Measurements from ENCODE around the gene GIN1. TPM values are rescaled to one million over a fixed set of nuclear protein-coding genes. Genes with fewer than 3 reads are reported as not detected.
A peak's percentile ranks its signal among the peaks of the same experiment; 100 is the strongest.

Gene GIN1, protein sequence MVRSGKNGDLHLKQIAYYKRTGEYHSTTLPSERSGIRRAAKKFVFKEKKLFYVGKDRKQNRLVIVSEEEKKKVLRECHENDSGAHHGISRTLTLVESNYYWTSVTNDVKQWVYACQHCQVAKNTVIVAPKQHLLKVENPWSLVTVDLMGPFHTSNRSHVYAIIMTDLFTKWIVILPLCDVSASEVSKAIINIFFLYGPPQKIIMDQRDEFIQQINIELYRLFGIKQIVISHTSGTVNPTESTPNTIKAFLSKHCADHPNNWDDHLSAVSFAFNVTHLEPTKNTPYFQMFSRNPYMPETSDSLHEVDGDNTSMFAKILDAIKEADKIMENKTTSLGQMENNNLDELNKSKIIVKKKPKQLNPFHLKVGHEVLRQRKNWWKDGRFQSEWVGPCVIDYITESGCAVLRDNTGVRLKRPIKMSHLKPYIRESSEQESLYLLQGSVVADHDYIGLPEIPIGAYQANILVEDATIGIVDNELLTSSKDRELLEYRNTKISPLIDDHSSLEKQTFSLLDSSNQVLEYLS
- total RNA-seq (2021) (5.7 to 7.0 TPM (median 6.7 TPM) in 3 replicates), Bru-seq, nascent RNA (percentile 77 among the genes with signal in this experiment)
- long read RNA-seq, experiment 1, transcript GIN1-201 (8 exons, 3,229 nt): major isoform, 19 of 25 reads
- long read RNA-seq, experiment 1, partial matches to known transcripts: 1 of 25 reads
- long read RNA-seq, experiment 1, other reads (novel, unspliced or antisense): 4 of 25 reads
- long read RNA-seq, experiment 2, transcript GIN1-201 (8 exons, 3,229 nt): major isoform, 5 of 14 reads
- long read RNA-seq, experiment 2, partial matches to known transcripts: 4 of 14 reads
- long read RNA-seq, experiment 2, other reads (novel, unspliced or antisense): 5 of 14 reads
- long read RNA-seq, experiment 3, transcript GIN1-201 (8 exons, 3,229 nt): major isoform, 15 of 20 reads
- long read RNA-seq, experiment 3, partial matches to known transcripts: 0 of 20 reads
- long read RNA-seq, experiment 3, other reads (novel, unspliced or antisense): 4 of 20 reads

DNA sequence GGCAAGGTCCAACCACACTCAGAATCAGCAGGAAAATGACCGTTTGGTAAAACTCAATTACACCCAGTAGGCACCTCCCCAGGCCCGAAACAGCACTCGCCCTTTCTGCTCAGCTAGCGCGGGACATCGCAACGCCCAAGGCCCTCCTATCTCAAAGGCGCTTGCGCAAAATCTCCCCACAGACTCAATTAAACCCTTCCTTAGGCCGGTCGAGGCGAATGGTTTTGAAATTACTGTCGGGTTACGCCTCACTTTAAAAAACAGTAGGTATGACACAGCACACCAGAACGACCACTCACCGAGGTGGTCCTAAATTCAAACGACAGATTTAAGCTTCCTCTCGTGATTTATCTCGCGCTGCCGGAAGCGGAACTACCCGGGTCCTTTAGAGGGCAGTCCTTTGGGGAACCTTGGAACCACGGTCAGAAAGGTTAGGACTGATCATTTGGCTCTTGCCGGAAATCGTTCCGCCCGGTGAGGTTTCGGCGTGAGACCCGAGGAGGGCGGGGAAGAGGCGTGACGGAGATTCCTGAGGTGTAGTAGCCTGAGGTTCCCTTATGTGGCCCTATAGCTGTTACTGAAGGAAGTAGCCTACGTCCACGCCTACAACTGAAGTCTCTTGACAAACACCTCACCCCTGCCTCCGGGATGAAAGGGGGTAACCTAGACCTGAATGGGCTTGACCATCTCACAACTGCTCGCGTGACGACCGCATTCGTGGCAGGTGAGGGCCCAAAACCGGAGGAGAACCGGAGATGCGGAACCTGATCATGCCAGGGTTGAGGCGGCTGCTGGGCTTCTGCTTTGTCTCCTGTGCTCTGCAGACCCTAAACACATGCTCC, at the start of gene GIN1, which contains the start of gene PPIP5K2:
TSS of gene GIN1 (minus strand) at position 374 of the 842 bp plus-strand sequence. CDS start 11,431 bp downstream, outside the sequence.
TSS of gene PPIP5K2 (plus strand) at position 537 of the 842 bp plus-strand sequence. CDS start 9,289 bp downstream, outside the sequence.
- peak within 1 kb of the TSS; percentile 98 for H3K4me3 Mint-ChIP-seq
- H3K9me3 Mint-ChIP-seq: no peaks in the 10 kb centered on the region
- ChIA-PET CTCF (interaction anchor here (0.5 to 1.8 kb wide), 8 partner anchors 20 to 438 kb away, joined by 3 to 13 read pairs (median 4); partner anchors contain the start of gene MACIR), POLR2A (interaction anchor here (0.6 to 2.1 kb wide), 10 partner anchors 11 to 621 kb away, joined by 3 to 15 read pairs (median 3); partner anchors contain the start of genes MACIR and PAM)
- DNase-seq (ENCODE audit: low spot score): peak; percentile 97
- H3K27ac Mint-ChIP-seq: peak within 1 kb of the TSS; percentile 100
- peaks cover 26% of the 10 kb centered on the region for H3K4me1 Mint-ChIP-seq
- H3K27me3 Mint-ChIP-seq (ENCODE audit: low read depth): no peaks in the 10 kb centered on the region
- peak; percentile 95 for ATAC-seq
- H3K36me3 Mint-ChIP-seq: no peaks in the 10 kb centered on the region
- TF ChIP-seq ZNF671 (CRISPR knock-in tag; IDR thresholded peaks at IDR 0.05): no peak
- TF ChIP-seq, protein P1, sequence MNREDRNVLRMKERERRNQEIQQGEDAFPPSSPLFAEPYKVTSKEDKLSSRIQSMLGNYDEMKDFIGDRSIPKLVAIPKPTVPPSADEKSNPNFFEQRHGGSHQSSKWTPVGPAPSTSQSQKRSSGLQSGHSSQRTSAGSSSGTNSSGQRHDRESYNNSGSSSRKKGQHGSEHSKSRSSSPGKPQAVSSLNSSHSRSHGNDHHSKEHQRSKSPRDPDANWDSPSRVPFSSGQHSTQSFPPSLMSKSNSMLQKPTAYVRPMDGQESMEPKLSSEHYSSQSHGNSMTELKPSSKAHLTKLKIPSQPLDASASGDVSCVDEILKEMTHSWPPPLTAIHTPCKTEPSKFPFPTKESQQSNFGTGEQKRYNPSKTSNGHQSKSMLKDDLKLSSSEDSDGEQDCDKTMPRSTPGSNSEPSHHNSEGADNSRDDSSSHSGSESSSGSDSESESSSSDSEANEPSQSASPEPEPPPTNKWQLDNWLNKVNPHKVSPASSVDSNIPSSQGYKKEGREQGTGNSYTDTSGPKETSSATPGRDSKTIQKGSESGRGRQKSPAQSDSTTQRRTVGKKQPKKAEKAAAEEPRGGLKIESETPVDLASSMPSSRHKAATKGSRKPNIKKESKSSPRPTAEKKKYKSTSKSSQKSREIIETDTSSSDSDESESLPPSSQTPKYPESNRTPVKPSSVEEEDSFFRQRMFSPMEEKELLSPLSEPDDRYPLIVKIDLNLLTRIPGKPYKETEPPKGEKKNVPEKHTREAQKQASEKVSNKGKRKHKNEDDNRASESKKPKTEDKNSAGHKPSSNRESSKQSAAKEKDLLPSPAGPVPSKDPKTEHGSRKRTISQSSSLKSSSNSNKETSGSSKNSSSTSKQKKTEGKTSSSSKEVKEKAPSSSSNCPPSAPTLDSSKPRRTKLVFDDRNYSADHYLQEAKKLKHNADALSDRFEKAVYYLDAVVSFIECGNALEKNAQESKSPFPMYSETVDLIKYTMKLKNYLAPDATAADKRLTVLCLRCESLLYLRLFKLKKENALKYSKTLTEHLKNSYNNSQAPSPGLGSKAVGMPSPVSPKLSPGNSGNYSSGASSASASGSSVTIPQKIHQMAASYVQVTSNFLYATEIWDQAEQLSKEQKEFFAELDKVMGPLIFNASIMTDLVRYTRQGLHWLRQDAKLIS (CRISPR knock-in tag; IDR thresholded peaks at IDR 0.05; ENCODE audit: borderline replicate concordance): peak; percentile 55; the same call in 1 of the 2 replicates
- TF ChIP-seq SMAD4 (CRISPR knock-in tag; IDR thresholded peaks at IDR 0.05): no peak
- TF ChIP-seq TEAD4 (CRISPR knock-in tag; IDR thresholded peaks at IDR 0.05): peak; percentile 13; the same call in 1 of the 2 replicates
- TF ChIP-seq, protein P2, sequence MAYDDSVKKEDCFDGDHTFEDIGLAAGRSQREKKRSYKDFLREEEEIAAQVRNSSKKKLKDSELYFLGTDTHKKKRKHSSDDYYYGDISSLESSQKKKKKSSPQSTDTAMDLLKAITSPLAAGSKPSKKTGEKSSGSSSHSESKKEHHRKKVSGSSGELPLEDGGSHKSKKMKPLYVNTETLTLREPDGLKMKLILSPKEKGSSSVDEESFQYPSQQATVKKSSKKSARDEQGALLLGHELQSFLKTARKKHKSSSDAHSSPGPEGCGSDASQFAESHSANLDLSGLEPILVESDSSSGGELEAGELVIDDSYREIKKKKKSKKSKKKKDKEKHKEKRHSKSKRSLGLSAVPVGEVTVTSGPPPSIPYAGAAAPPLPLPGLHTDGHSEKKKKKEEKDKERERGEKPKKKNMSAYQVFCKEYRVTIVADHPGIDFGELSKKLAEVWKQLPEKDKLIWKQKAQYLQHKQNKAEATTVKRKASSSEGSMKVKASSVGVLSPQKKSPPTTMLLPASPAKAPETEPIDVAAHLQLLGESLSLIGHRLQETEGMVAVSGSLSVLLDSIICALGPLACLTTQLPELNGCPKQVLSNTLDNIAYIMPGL (CRISPR knock-in tag; IDR thresholded peaks at IDR 0.05): peak; percentile 80
- TF ChIP-seq, protein P3, sequence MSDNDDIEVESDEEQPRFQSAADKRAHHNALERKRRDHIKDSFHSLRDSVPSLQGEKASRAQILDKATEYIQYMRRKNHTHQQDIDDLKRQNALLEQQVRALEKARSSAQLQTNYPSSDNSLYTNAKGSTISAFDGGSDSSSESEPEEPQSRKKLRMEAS (CRISPR knock-in tag; IDR thresholded peaks at IDR 0.05): peak; percentile 71
- TF ChIP-seq ZNF232 (CRISPR knock-in tag; IDR thresholded peaks at IDR 0.05): peak; percentile 71
- no peak for TF ChIP-seq ZNF423 (CRISPR knock-in tag; IDR thresholded peaks at IDR 0.05)
- TF ChIP-seq, protein P4, sequence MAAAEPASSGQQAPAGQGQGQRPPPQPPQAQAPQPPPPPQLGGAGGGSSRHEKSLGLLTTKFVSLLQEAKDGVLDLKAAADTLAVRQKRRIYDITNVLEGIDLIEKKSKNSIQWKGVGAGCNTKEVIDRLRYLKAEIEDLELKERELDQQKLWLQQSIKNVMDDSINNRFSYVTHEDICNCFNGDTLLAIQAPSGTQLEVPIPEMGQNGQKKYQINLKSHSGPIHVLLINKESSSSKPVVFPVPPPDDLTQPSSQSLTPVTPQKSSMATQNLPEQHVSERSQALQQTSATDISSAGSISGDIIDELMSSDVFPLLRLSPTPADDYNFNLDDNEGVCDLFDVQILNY (CRISPR knock-in tag; IDR thresholded peaks at IDR 0.05): peak; percentile 60
- TF ChIP-seq, protein P5, sequence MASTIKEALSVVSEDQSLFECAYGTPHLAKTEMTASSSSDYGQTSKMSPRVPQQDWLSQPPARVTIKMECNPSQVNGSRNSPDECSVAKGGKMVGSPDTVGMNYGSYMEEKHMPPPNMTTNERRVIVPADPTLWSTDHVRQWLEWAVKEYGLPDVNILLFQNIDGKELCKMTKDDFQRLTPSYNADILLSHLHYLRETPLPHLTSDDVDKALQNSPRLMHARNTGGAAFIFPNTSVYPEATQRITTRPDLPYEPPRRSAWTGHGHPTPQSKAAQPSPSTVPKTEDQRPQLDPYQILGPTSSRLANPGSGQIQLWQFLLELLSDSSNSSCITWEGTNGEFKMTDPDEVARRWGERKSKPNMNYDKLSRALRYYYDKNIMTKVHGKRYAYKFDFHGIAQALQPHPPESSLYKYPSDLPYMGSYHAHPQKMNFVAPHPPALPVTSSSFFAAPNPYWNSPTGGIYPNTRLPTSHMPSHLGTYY (CRISPR knock-in tag; IDR thresholded peaks at IDR 0.05): no peak; the same call in 1 of the 2 replicates
- TF ChIP-seq, protein P6, sequence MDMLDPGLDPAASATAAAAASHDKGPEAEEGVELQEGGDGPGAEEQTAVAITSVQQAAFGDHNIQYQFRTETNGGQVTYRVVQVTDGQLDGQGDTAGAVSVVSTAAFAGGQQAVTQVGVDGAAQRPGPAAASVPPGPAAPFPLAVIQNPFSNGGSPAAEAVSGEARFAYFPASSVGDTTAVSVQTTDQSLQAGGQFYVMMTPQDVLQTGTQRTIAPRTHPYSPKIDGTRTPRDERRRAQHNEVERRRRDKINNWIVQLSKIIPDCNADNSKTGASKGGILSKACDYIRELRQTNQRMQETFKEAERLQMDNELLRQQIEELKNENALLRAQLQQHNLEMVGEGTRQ (CRISPR knock-in tag; IDR thresholded peaks at IDR 0.05): no peak; the same call in 1 of the 2 replicates
- TF ChIP-seq CREM (CRISPR knock-in tag; IDR thresholded peaks at IDR 0.05): peak; percentile 78
- TF ChIP-seq NFE2L1 (CRISPR knock-in tag; IDR thresholded peaks at IDR 0.05): no peak
- 0 out of 2 replicates have a peak, but pooled peaks have one; percentile 15 for TF ChIP-seq JUN (CRISPR knock-in tag; IDR thresholded peaks at IDR 0.05)
- no peak for TF ChIP-seq ZBTB21 (CRISPR knock-in tag; IDR thresholded peaks at IDR 0.05; ENCODE audit: borderline replicate concordance)
- no peak for TF ChIP-seq ZNF138 (CRISPR knock-in tag; conservative IDR thresholded peaks at IDR 0.05)
- TF ChIP-seq TEAD1 (CRISPR knock-in tag; IDR thresholded peaks at IDR 0.05): peak; percentile 52
- TF ChIP-seq GABPB1 (CRISPR knock-in tag; IDR thresholded peaks at IDR 0.05): peak; percentile 96
- TF ChIP-seq, protein P7, sequence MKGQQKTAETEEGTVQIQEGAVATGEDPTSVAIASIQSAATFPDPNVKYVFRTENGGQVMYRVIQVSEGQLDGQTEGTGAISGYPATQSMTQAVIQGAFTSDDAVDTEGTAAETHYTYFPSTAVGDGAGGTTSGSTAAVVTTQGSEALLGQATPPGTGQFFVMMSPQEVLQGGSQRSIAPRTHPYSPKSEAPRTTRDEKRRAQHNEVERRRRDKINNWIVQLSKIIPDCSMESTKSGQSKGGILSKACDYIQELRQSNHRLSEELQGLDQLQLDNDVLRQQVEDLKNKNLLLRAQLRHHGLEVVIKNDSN (CRISPR knock-in tag; IDR thresholded peaks at IDR 0.05): peak; percentile 13; the same call in 1 of the 2 replicates
- no peak for TF ChIP-seq GTF2I (CRISPR knock-in tag; conservative IDR thresholded peaks at IDR 0.05)
- TF ChIP-seq, protein P8, sequence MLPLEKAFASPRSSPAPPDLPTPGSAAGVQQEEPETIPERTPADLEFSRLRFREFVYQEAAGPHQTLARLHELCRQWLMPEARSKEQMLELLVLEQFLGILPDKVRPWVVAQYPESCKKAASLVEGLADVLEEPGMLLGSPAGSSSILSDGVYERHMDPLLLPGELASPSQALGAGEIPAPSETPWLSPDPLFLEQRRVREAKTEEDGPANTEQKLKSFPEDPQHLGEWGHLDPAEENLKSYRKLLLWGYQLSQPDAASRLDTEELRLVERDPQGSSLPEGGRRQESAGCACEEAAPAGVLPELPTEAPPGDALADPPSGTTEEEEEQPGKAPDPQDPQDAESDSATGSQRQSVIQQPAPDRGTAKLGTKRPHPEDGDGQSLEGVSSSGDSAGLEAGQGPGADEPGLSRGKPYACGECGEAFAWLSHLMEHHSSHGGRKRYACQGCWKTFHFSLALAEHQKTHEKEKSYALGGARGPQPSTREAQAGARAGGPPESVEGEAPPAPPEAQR (CRISPR knock-in tag; IDR thresholded peaks at IDR 0.05): no peak
- TF ChIP-seq MXD4 (CRISPR knock-in tag; IDR thresholded peaks at IDR 0.05; ENCODE audit: borderline replicate concordance): no peak
